ENCODE results near the gene IGLON5. TPM values are rescaled to one million over a fixed set of nuclear protein-coding genes. Genes with fewer than 3 reads are reported as not detected.

The IGLON5 gene
- 3.1 TPM for polyA plus RNA-seq
- long read RNA-seq, donor 1: 0 reads
- long read RNA-seq, donor 2: 0 reads
- long read RNA-seq, donor 3: 0 reads
- long read RNA-seq, donor 4: 0 reads
- long read RNA-seq, donor 5, partial matches to known transcripts: 0 of 2 reads
- long read RNA-seq, donor 5, other reads (novel, unspliced or antisense): 0 of 2 reads
- long read RNA-seq, donor 6, partial matches to known transcripts: 0 of 2 reads
- long read RNA-seq, donor 6, other reads (novel, unspliced or antisense): 0 of 2 reads
- long read RNA-seq, donor 7: 0 reads
- long read RNA-seq, donor 8: 0 reads
- long read RNA-seq, donor 9: 0 reads
- long read RNA-seq, donor 10, partial matches to known transcripts: 0 of 1 reads
- long read RNA-seq, donor 10, other reads (novel, unspliced or antisense): 0 of 1 reads
- long read RNA-seq, donor 11: 0 reads

GRCh38 chr19:51311351-51312257 lies at the start of gene IGLON5:
TSS of gene IGLON5 (plus strand) at chr19:51311644. CDS start at chr19:51311848, 204 bp downstream.
- H3K27me3 ChIP-seq (ENCODE audit: control insufficient read depth, insufficient read depth, low read length): peaks cover 14% of the 10 kb centered on the region
- DNase-seq: no peak

GRCh38 chr19:51263808-51264207 lies 47.6 kb upstream of the IGLON5 start:
- WGBS (ENCODE audit: insufficient coverage, low lambda C conversion rate): no CpG with 5 or more reads among the region's 4 CpGs
- no peaks in the 10 kb centered on the region for H3K9me3 ChIP-seq (ENCODE audit: control insufficient read depth, low read depth, low read length)
- H3K4me3 ChIP-seq (ENCODE audit: low read length): no peak overlapping the region
- no peaks in the 10 kb centered on the region for H3K36me3 ChIP-seq (ENCODE audit: control insufficient read depth, insufficient read depth, low read length)
- DNase-seq: no peak
- no peaks in the 10 kb centered on the region for H3K4me1 ChIP-seq (ENCODE audit: control insufficient read depth, insufficient read depth, low read length)
- no peak overlapping the region for H3K27ac ChIP-seq (ENCODE audit: low read length)
- H3K27me3 ChIP-seq (ENCODE audit: control insufficient read depth, insufficient read depth, low read length): no peaks in the 10 kb centered on the region

More at GRCh38 chr19:51311351-51312257, at the start of gene IGLON5:
- H3K36me3 ChIP-seq (ENCODE audit: control insufficient read depth, insufficient read depth, low read length): no peaks in the 10 kb centered on the region
- no peaks in the 10 kb centered on the region for H3K9me3 ChIP-seq (ENCODE audit: control insufficient read depth, low read depth, low read length)
- WGBS (ENCODE audit: insufficient coverage, low lambda C conversion rate): no CpG with 5 or more reads among the region's 76 CpGs
- no peak within 1 kb of the TSS for H3K4me3 ChIP-seq (ENCODE audit: low read length)
- H3K4me1 ChIP-seq (ENCODE audit: control insufficient read depth, insufficient read depth, low read length): no peaks in the 10 kb centered on the region
- no peak within 1 kb of the TSS for H3K27ac ChIP-seq (ENCODE audit: low read length)

- peaks cover 3% of the 10 kb centered on the region for H3K27me3 ChIP-seq (ENCODE audit: control insufficient read depth, insufficient read depth, low read length)
- no peak overlapping the region for H3K4me3 ChIP-seq (ENCODE audit: low read length)
- no peak overlapping the region for H3K27ac ChIP-seq (ENCODE audit: low read length)
- no peaks in the 10 kb centered on the region for H3K4me1 ChIP-seq (ENCODE audit: control insufficient read depth, insufficient read depth, low read length)
- no peaks in the 10 kb centered on the region for H3K36me3 ChIP-seq (ENCODE audit: control insufficient read depth, insufficient read depth, low read length)
- no peaks in the 10 kb centered on the region for H3K9me3 ChIP-seq (ENCODE audit: control insufficient read depth, low read depth, low read length)
- 80% methylated on average over 1 of the region's 26 CpGs for WGBS (ENCODE audit: insufficient coverage, low lambda C conversion rate)
- no peak for DNase-seq
Observed at GRCh38 chr19:51271067-51271466, 40.4 kb upstream of the IGLON5 start.

GRCh38 chr19:51272183-51272810 lies 39.1 kb upstream of the IGLON5 start:
- 100% methylated on average over 1 of the region's 6 CpGs for WGBS (ENCODE audit: insufficient coverage, low lambda C conversion rate)
- no peaks in the 10 kb centered on the region for H3K36me3 ChIP-seq (ENCODE audit: control insufficient read depth, insufficient read depth, low read length)
- H3K27me3 ChIP-seq (ENCODE audit: control insufficient read depth, insufficient read depth, low read length): peaks cover 3% of the 10 kb centered on the region
- no peaks in the 10 kb centered on the region for H3K4me1 ChIP-seq (ENCODE audit: control insufficient read depth, insufficient read depth, low read length)
- H3K27ac ChIP-seq (ENCODE audit: low read length): no peak overlapping the region
- no peak for DNase-seq
- H3K9me3 ChIP-seq (ENCODE audit: control insufficient read depth, low read depth, low read length): no peaks in the 10 kb centered on the region
- H3K4me3 ChIP-seq (ENCODE audit: low read length): no peak overlapping the region

- no peaks in the 10 kb centered on the region for H3K4me1 ChIP-seq (ENCODE audit: control insufficient read depth, insufficient read depth, low read length)
- H3K27me3 ChIP-seq (ENCODE audit: control insufficient read depth, insufficient read depth, low read length): peaks cover 3% of the 10 kb centered on the region
- DNase-seq: no peak
- no peak overlapping the region for H3K27ac ChIP-seq (ENCODE audit: low read length)
- H3K4me3 ChIP-seq (ENCODE audit: low read length): no peak overlapping the region
- H3K36me3 ChIP-seq (ENCODE audit: control insufficient read depth, insufficient read depth, low read length): no peaks in the 10 kb centered on the region
- H3K9me3 ChIP-seq (ENCODE audit: control insufficient read depth, low read depth, low read length): no peaks in the 10 kb centered on the region
- 33% methylated on average over 2 of the region's 8 CpGs for WGBS (ENCODE audit: insufficient coverage, low lambda C conversion rate)
Observed at GRCh38 chr19:51274049-51274770, 37.2 kb upstream of the IGLON5 start.

- no peak for DNase-seq
- no peak overlapping the region for H3K4me3 ChIP-seq (ENCODE audit: low read length)
- 78% methylated on average over 3 of the region's 3 CpGs for WGBS (ENCODE audit: insufficient coverage, low lambda C conversion rate)
- H3K27ac ChIP-seq (ENCODE audit: low read length): no peak overlapping the region
- no peaks in the 10 kb centered on the region for H3K9me3 ChIP-seq (ENCODE audit: control insufficient read depth, low read depth, low read length)
- H3K4me1 ChIP-seq (ENCODE audit: control insufficient read depth, insufficient read depth, low read length): no peaks in the 10 kb centered on the region
- H3K36me3 ChIP-seq (ENCODE audit: control insufficient read depth, insufficient read depth, low read length): no peaks in the 10 kb centered on the region
- no peaks in the 10 kb centered on the region for H3K27me3 ChIP-seq (ENCODE audit: control insufficient read depth, insufficient read depth, low read length)
Observed at GRCh38 chr19:51277112-51277511, 34.3 kb upstream of the IGLON5 start.

- no peaks in the 10 kb centered on the region for H3K4me1 ChIP-seq (ENCODE audit: control insufficient read depth, insufficient read depth, low read length)
- no peaks in the 10 kb centered on the region for H3K36me3 ChIP-seq (ENCODE audit: control insufficient read depth, insufficient read depth, low read length)
- no peaks in the 10 kb centered on the region for H3K27me3 ChIP-seq (ENCODE audit: control insufficient read depth, insufficient read depth, low read length)
- no peak for DNase-seq
- no peak overlapping the region for H3K4me3 ChIP-seq (ENCODE audit: low read length)
- WGBS (ENCODE audit: insufficient coverage, low lambda C conversion rate): no CpG with 5 or more reads among the region's 4 CpGs
- H3K9me3 ChIP-seq (ENCODE audit: control insufficient read depth, low read depth, low read length): no peaks in the 10 kb centered on the region
- H3K27ac ChIP-seq (ENCODE audit: low read length): no peak overlapping the region
Observed at GRCh38 chr19:51282335-51282734, 29.1 kb upstream of the IGLON5 start.

GRCh38 chr19:51285682-51286081 lies 25.8 kb upstream of the IGLON5 start:
- Histone ChIP-seq H3K9me3 (ENCODE audit: control insufficient read depth, low read depth, low read length) (no peaks in the 10 kb centered on the region), H3K4me1 (ENCODE audit: control insufficient read depth, insufficient read depth, low read length) (no peaks in the 10 kb centered on the region), H3K27me3 (ENCODE audit: control insufficient read depth, insufficient read depth, low read length) (no peaks in the 10 kb centered on the region), H3K36me3 (ENCODE audit: control insufficient read depth, insufficient read depth, low read length) (no peaks in the 10 kb centered on the region), H3K27ac (ENCODE audit: low read length) (no peak overlapping the region), H3K4me3 (ENCODE audit: low read length) (no peak overlapping the region)
- DNase-seq: no peak
- WGBS (ENCODE audit: insufficient coverage, low lambda C conversion rate): 89% methylated on average over 3 of the region's 3 CpGs

GRCh38 chr19:51289635-51290034 lies 21.8 kb upstream of the IGLON5 start:
- Histone ChIP-seq H3K9me3 (ENCODE audit: control insufficient read depth, low read depth, low read length) (no peaks in the 10 kb centered on the region), H3K27ac (ENCODE audit: low read length) (no peak overlapping the region), H3K4me3 (ENCODE audit: low read length) (no peak overlapping the region), H3K36me3 (ENCODE audit: control insufficient read depth, insufficient read depth, low read length) (no peaks in the 10 kb centered on the region), H3K4me1 (ENCODE audit: control insufficient read depth, insufficient read depth, low read length) (no peaks in the 10 kb centered on the region), H3K27me3 (ENCODE audit: control insufficient read depth, insufficient read depth, low read length) (peaks cover under 1% of the 10 kb centered on the region)
- no peak for DNase-seq
- WGBS (ENCODE audit: insufficient coverage, low lambda C conversion rate): no CpG with 5 or more reads among the region's 1 CpG

- Histone ChIP-seq H3K4me3 (ENCODE audit: low read length) (no peak overlapping the region), H3K4me1 (ENCODE audit: control insufficient read depth, insufficient read depth, low read length) (no peaks in the 10 kb centered on the region), H3K36me3 (ENCODE audit: control insufficient read depth, insufficient read depth, low read length) (no peaks in the 10 kb centered on the region), H3K27ac (ENCODE audit: low read length) (no peak overlapping the region), H3K9me3 (ENCODE audit: control insufficient read depth, low read depth, low read length) (no peaks in the 10 kb centered on the region), H3K27me3 (ENCODE audit: control insufficient read depth, insufficient read depth, low read length) (peaks cover 13% of the 10 kb centered on the region)
- 57% methylated on average over 2 of the region's 11 CpGs for WGBS (ENCODE audit: insufficient coverage, low lambda C conversion rate)
- DNase-seq: no peak
Observed at GRCh38 chr19:51292971-51293370, 18.5 kb upstream of the IGLON5 start.
